Measurements from ENCODE around the gene CROCC2. TPM values are rescaled to one million over a fixed set of nuclear protein-coding genes. Genes with fewer than 3 reads are reported as not detected.

Gene CROCC2
- total RNA-seq, 4 donors from 2014 or later, result 0.79 to 2.6 (median 1.8) TPM; not detected in 1

DNA sequence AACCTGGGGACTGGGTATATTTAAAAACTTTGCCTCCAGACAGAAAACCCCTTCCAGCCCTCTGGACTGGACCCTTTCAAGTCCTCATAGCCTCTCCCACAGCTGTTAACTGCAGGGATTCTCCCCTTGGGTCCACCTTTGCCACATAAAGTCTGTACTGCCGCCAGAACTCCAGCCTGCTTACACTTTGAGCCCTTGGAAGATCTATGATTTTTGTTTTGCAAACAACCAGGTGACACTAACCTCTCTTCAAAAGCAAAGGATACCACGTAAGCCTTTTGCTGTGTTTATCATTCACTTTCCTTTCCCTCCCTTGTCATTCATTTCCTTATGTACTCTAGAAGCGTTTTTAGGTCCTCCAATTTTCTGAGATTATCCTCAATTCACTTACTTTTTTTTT is 41.7 kb upstream of the CROCC2 start:
- Histone ChIP-seq H3K4me1 (no peaks in the 10 kb centered on the region), H3K27me3 (no peaks in the 10 kb centered on the region), H3K9me3 (no peaks in the 10 kb centered on the region), H3K27ac (no peak overlapping the region), H3K4me3 (no peak overlapping the region), H3K36me3 (no peaks in the 10 kb centered on the region)
- TF ChIP-seq POLR2A (IDR thresholded peaks at IDR 0.05), result no peak
- TF ChIP-seq, protein P1, sequence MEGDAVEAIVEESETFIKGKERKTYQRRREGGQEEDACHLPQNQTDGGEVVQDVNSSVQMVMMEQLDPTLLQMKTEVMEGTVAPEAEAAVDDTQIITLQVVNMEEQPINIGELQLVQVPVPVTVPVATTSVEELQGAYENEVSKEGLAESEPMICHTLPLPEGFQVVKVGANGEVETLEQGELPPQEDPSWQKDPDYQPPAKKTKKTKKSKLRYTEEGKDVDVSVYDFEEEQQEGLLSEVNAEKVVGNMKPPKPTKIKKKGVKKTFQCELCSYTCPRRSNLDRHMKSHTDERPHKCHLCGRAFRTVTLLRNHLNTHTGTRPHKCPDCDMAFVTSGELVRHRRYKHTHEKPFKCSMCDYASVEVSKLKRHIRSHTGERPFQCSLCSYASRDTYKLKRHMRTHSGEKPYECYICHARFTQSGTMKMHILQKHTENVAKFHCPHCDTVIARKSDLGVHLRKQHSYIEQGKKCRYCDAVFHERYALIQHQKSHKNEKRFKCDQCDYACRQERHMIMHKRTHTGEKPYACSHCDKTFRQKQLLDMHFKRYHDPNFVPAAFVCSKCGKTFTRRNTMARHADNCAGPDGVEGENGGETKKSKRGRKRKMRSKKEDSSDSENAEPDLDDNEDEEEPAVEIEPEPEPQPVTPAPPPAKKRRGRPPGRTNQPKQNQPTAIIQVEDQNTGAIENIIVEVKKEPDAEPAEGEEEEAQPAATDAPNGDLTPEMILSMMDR (IDR thresholded peaks at IDR 0.05), result no peak
- intact Hi-C loops (cut with DNase I; ENCODE audit: low total_unique reads), result no loop called here
- DNase-seq, result no peak

DNA sequence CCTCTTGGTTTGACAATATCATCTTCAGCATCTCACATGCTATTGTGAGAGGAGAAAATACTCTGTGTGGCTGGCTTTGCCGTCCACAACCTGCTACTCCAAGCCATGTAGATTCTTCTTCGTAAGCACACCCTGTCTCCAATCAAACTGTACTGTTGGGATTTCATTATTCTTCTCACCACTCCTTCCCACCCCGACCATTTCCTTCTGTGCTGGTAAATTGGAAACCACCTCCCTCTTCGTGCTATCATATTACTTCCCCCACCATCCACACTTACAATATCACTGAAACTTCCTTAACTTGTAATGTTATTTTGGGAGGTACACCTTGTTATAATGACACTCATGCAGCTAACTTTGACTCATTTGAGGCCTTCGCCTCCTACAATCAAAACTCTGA is 40.7 kb upstream of the CROCC2 start:
- intact Hi-C loops (cut with DNase I; ENCODE audit: low total_unique reads), result no loop called here
- no peak for TF ChIP-seq POLR2A (IDR thresholded peaks at IDR 0.05)
- TF ChIP-seq, protein P1 (IDR thresholded peaks at IDR 0.05), result no peak

DNA sequence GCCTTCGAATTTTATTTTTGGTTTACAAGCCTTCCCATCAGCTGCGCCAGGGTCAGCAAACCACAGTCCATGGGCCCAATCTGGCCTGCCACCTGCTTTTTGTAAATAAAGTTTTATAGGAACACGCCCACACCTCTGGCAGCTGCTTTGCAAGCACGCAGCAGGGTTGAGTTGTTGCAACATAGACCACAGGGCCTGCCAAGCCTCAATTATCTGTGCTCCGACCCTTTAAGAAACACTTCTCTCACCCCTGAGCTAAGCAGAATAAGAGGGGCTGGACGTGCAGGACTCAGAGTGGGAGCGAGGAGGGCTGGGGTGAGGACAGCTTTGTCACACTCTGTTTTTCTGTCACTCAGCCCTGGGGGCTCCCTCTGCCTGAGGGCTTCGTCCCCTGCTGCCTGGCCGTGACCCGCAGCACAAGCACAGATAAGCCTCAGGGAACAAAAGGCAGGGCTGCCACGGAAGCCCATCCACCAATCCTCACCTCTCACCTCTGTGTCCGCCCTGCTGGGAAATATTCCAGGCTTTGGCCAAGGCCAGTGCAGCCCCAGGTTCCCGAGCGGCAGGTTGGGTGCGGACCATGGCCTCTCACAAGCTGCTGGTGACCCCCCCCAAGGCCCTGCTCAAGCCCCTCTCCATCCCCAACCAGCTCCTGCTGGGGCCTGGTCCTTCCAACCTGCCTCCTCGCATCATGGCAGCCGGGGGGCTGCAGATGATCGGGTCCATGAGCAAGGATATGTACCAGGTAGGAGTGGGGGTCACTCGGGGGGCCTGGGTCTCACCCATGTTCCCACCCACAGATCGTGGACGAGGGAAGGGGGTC is 37.6 kb upstream of the CROCC2 start, which contains the start of gene AGXT:
TSS of gene AGXT (plus strand) at position 539 of the 823 bp plus-strand sequence. CDS start at position 581, 42 bp downstream.
- intact Hi-C loops (cut with DNase I; ENCODE audit: low total_unique reads), result no loop called here
- Histone ChIP-seq H3K9me3 (no peaks in the 10 kb centered on the region), H3K36me3 (no peaks in the 10 kb centered on the region), H3K4me1 (no peaks in the 10 kb centered on the region), H3K27me3 (no peaks in the 10 kb centered on the region), H3K27ac (no peak within 1 kb of the TSS), H3K4me3 (no peak within 1 kb of the TSS)
- no peak for TF ChIP-seq POLR2A (IDR thresholded peaks at IDR 0.05)
- TF ChIP-seq, protein P1 (IDR thresholded peaks at IDR 0.05), result no peak
- DNase-seq, result peak in 1 of 2 donors; percentile 24

More for the DNA sequence above, 40.7 kb upstream of the CROCC2 start:
- H3K4me3 ChIP-seq, result no peak overlapping the region
- H3K4me1 ChIP-seq, result no peaks in the 10 kb centered on the region
- no peak overlapping the region for H3K27ac ChIP-seq
- DNase-seq, result no peak
- no peaks in the 10 kb centered on the region for H3K36me3 ChIP-seq
- no peaks in the 10 kb centered on the region for H3K27me3 ChIP-seq
- H3K9me3 ChIP-seq, result no peaks in the 10 kb centered on the region

DNA sequence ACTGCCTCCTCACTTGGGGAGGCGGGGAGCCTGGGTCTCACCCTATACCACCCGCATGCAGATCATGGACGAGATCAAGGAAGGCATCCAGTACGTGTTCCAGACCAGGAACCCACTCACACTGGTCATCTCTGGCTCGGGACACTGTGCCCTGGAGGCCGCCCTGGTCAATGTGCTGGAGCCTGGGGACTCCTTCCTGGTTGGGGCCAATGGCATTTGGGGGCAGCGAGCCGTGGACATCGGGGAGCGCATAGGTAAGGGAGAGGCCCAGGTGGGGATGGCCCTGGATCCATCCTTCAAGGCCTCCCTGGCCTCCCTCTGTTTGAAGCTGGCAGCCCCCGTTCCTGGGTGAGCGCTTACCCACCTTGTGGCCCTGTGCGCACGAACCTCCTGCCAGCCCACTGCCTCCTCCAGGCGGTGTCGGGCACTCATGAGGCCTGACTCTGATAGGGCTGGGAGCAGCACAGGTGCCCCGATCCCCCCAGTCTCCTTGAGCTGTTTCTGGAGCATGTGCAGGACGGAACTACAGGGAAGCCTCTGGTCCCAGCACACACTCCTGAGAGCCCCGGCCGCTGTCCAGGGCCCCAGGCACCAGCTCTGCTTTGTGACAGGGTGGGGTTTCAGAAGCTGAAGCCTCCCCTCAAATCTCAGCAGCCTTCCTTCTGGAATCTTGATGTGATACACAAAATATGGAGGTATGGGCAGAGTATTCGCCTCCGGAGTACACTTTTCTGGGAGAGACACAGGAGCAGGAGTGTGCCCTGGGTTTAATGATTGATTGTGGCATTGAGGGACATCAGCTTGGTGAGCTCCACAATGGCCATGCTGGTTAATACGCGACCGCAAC is 36.8 kb upstream of the CROCC2 start:
- intact Hi-C loops (cut with DNase I; ENCODE audit: low total_unique reads), result no loop called here
- Histone ChIP-seq H3K4me3 (no peak overlapping the region), H3K27me3 (no peaks in the 10 kb centered on the region), H3K36me3 (no peaks in the 10 kb centered on the region), H3K9me3 (no peaks in the 10 kb centered on the region), H3K4me1 (no peaks in the 10 kb centered on the region), H3K27ac (no peak overlapping the region)
- DNase-seq, result no peak
- TF ChIP-seq, protein P1 (IDR thresholded peaks at IDR 0.05), result no peak
- no peak for TF ChIP-seq POLR2A (IDR thresholded peaks at IDR 0.05)
